ENCODE measurements around the gene RIPOR2. TPM values are rescaled to one million over a fixed set of nuclear protein-coding genes. Genes with fewer than 3 reads are reported as not detected.

The RIPOR2 gene
- total RNA-seq (10 to 100 TPM in 1 of 2 donors, 1 to 10 TPM in 1; 5.1 to 10.9 TPM), polyA plus RNA-seq (1 to 10 TPM; 1.6 to 2.3 TPM)

GRCh38 chr6:24935366-24936152 is at the start of gene RIPOR2:
RIPOR2 (minus strand) TSS chr6:24935960; CDS start chr6:24935898, 62 bp downstream.
- DNase-seq (ENCODE audit: low spot score) = no peak
- TF ChIP-seq RAD21 (IDR thresholded peaks at IDR 0.05) (peak in 1 of 2 donors; percentile 29), FOXA2 (IDR thresholded peaks at IDR 0.05) (no peak)
- H3K27ac ChIP-seq (ENCODE audit: low read depth in 1 of 2, low read length in 2 of 2) = peak within 1 kb of the TSS; percentile 15 to 44
- H3K27me3 ChIP-seq (ENCODE audit: control insufficient read depth in 4 of 4, insufficient read depth in 4 of 4, low read length in 3 of 4) = peaks cover 0 to 3% (median 3%) of the 10 kb centered on the region in 4 donors
- WGBS = 45% methylated on average over 10 of the region's 10 CpGs
- H3K9me3 ChIP-seq (ENCODE audit: control insufficient read depth in 4 of 4, low read length in 3 of 4) = no peaks in the 10 kb centered on the region
- no peak within 1 kb of the TSS for H3K9ac ChIP-seq (ENCODE audit: low read depth in 1 of 2, low read length in 2 of 2)
- no peak within 1 kb of the TSS for H3K4me3 ChIP-seq (ENCODE audit: low read depth in 1 of 3, low read length in 3 of 3)
- H3K4me1 ChIP-seq (ENCODE audit: control insufficient read depth in 4 of 4, insufficient read depth in 4 of 4, low read length in 3 of 4) = no peaks in the 10 kb centered on the region
- H3K36me3 ChIP-seq (ENCODE audit: control insufficient read depth in 4 of 4, insufficient read depth in 3 of 4, low read depth in 1 of 4, low read length in 3 of 4) = no peaks in the 10 kb centered on the region

GRCh38 chr6:24985323-24985722 is 49.6 kb upstream of the RIPOR2 start:
- no peak for DNase-seq (ENCODE audit: low spot score)
- Histone ChIP-seq H3K4me1 (ENCODE audit: control insufficient read depth in 4 of 4, insufficient read depth in 4 of 4, low read length in 3 of 4) (no peaks in the 10 kb centered on the region), H3K9me3 (ENCODE audit: control insufficient read depth in 4 of 4, low read length in 3 of 4) (no peaks in the 10 kb centered on the region), H3K4me3 (ENCODE audit: low read depth in 1 of 3, low read length in 3 of 3) (no peak overlapping the region), H3K27ac (ENCODE audit: low read depth in 1 of 2, low read length in 2 of 2) (no peak overlapping the region), H3K36me3 (ENCODE audit: control insufficient read depth in 4 of 4, insufficient read depth in 3 of 4, low read depth in 1 of 4, low read length in 3 of 4) (no peaks in the 10 kb centered on the region), H3K9ac (ENCODE audit: low read depth in 1 of 2, low read length in 2 of 2) (no peak overlapping the region), H3K27me3 (ENCODE audit: control insufficient read depth in 4 of 4, insufficient read depth in 4 of 4, low read length in 3 of 4) (no peaks in the 10 kb centered on the region)
- 98% methylated on average over 2 of the region's 2 CpGs for WGBS
- no peak for TF ChIP-seq SP1 (IDR thresholded peaks at IDR 0.05)
- TF ChIP-seq RXRA (IDR thresholded peaks at IDR 0.05) = no peak
- TF ChIP-seq ATF3 (IDR thresholded peaks at IDR 0.05) = no peak
- TF ChIP-seq FOXA2 (IDR thresholded peaks at IDR 0.05) = no peak
- no peak for TF ChIP-seq HNF4A (conservative IDR thresholded peaks at IDR 0.05)
- no peak for TF ChIP-seq YY1 (IDR thresholded peaks at IDR 0.05)
- no peak for TF ChIP-seq CTCF (IDR thresholded peaks at IDR 0.05; ENCODE audit: low read depth, low read length, missing input control)
- TF ChIP-seq REST (IDR thresholded peaks at IDR 0.05) = no peak
- no peak for TF ChIP-seq FOXA1 (IDR thresholded peaks at IDR 0.05)
- TF ChIP-seq NR2F2 (IDR thresholded peaks at IDR 0.05) = no peak

GRCh38 chr6:24982231-24982630 is 46.5 kb upstream of the RIPOR2 start:
- TF ChIP-seq RXRA (IDR thresholded peaks at IDR 0.05) (no peak), FOXA2 (IDR thresholded peaks at IDR 0.05) (no peak), ATF3 (IDR thresholded peaks at IDR 0.05) (no peak), HNF4A (conservative IDR thresholded peaks at IDR 0.05) (no peak), REST (IDR thresholded peaks at IDR 0.05) (no peak), RAD21 (IDR thresholded peaks at IDR 0.05) (no peak), NR2F2 (IDR thresholded peaks at IDR 0.05) (no peak), FOXA1 (IDR thresholded peaks at IDR 0.05) (no peak), SP1 (IDR thresholded peaks at IDR 0.05) (no peak), YY1 (IDR thresholded peaks at IDR 0.05) (no peak), GABPA (IDR thresholded peaks at IDR 0.05 in 1 of 2, conservative IDR thresholded peaks at IDR 0.05 in 1 of 2) (no peak), TAF1 (conservative IDR thresholded peaks at IDR 0.05) (no peak), JUND (IDR thresholded peaks at IDR 0.05) (no peak), HNF4G (IDR thresholded peaks at IDR 0.05) (no peak)
- no peaks in the 10 kb centered on the region for H3K27me3 ChIP-seq (ENCODE audit: control insufficient read depth in 4 of 4, insufficient read depth in 4 of 4, low read length in 3 of 4)
- no peaks in the 10 kb centered on the region for H3K36me3 ChIP-seq (ENCODE audit: control insufficient read depth in 4 of 4, insufficient read depth in 3 of 4, low read depth in 1 of 4, low read length in 3 of 4)
- no peak for DNase-seq (ENCODE audit: low spot score)
- H3K4me1 ChIP-seq (ENCODE audit: control insufficient read depth in 4 of 4, insufficient read depth in 4 of 4, low read length in 3 of 4) = no peaks in the 10 kb centered on the region
- H3K27ac ChIP-seq (ENCODE audit: low read depth in 1 of 2, low read length in 2 of 2) = no peak overlapping the region
- H3K9me3 ChIP-seq (ENCODE audit: control insufficient read depth in 4 of 4, low read length in 3 of 4) = no peaks in the 10 kb centered on the region
- H3K4me3 ChIP-seq (ENCODE audit: low read depth in 1 of 3, low read length in 3 of 3) = no peak overlapping the region
- no peak overlapping the region for H3K9ac ChIP-seq (ENCODE audit: low read depth in 1 of 2, low read length in 2 of 2)

All from liver (tissue), 9 donors.